ENCODE measurements around the gene ALPP. TPM values are rescaled to one million over a fixed set of nuclear protein-coding genes. Genes with fewer than 3 reads are reported as not detected.
A peak's percentile ranks its signal among the peaks of the same experiment; 100 is the strongest.

Gene ALPP
- total RNA-seq, 2 donors from 2014 or later = not detected

- peaks cover 4% of the 10 kb centered on the region for H3K9me3 Mint-ChIP-seq
- TF ChIP-seq CTCF (conservative IDR thresholded peaks at IDR 0.05) = no peak
- no peaks in the 10 kb centered on the region for H3K36me3 Mint-ChIP-seq (ENCODE audit: low read depth)
- no peak overlapping the region for H3K27ac Mint-ChIP-seq
- Histone ChIP-seq H3K27me3 (ENCODE audit: control insufficient read depth, insufficient read depth, low read length, poor library complexity, severe bottlenecking) (peaks cover 95% of the 10 kb centered on the region), H3K9ac (ENCODE audit: extremely low read depth, low read length, poor library complexity, severe bottlenecking) (no peak overlapping the region), H3K27ac (ENCODE audit: low read depth, low read length) (no peak overlapping the region), H3K4me3 (ENCODE audit: low read length) (no peak overlapping the region), H3K36me3 (ENCODE audit: control insufficient read depth, insufficient read depth, low read length) (no peaks in the 10 kb centered on the region), H3K4me1 (ENCODE audit: control insufficient read depth, insufficient read depth, low read length) (no peaks in the 10 kb centered on the region), H3K9me3 (ENCODE audit: control insufficient read depth, low read length) (peaks cover 7% of the 10 kb centered on the region)
- peak; percentile 38 for DNase-seq
- peaks cover 3% of the 10 kb centered on the region for H3K4me1 Mint-ChIP-seq
- H3K4me3 Mint-ChIP-seq = no peak overlapping the region
- H3K27me3 Mint-ChIP-seq (ENCODE audit: insufficient read depth) = peaks cover 74% of the 10 kb centered on the region
- 90 to 96% methylated on average over 8 to 17 of the region's 17 CpGs for whole genome bisulfite sequencing, 2 experiments (ENCODE audit: insufficient coverage in 1 of 2, insufficient read length in 1 of 2)
Measured at GRCh38 chr2:232416521-232417470, 38.2 kb downstream of the ALPP start.

DNA sequence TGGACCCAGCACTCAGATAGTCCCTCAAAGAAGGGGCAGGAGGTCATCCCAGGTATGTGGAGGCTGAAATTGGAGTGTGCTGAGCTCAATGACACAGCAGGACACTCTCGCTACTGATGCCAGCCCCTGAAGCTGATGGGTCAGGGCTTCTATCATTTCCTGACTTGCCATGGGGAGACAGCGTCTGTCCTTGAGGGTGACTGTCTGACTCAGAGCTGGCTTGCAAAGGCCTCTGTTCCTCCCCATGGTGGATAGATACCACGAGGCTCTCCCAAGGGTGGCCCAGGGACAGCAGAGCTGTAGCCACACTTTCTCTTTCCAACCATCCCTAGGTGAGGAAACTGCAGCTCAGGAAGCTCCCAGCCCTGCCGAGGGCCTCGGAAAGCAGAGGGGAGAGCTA is 38.9 kb downstream of the ALPP start:
- Histone ChIP-seq H3K27ac (ENCODE audit: low read depth, low read length) (no peak overlapping the region), H3K27me3 (ENCODE audit: control insufficient read depth, insufficient read depth, low read length, poor library complexity, severe bottlenecking) (peaks cover 95% of the 10 kb centered on the region), H3K36me3 (ENCODE audit: control insufficient read depth, insufficient read depth, low read length) (no peaks in the 10 kb centered on the region), H3K4me3 (ENCODE audit: low read length) (no peak overlapping the region), H3K9ac (ENCODE audit: extremely low read depth, low read length, poor library complexity, severe bottlenecking) (no peak overlapping the region), H3K4me1 (ENCODE audit: control insufficient read depth, insufficient read depth, low read length) (no peaks in the 10 kb centered on the region), H3K9me3 (ENCODE audit: control insufficient read depth, low read length) (peaks cover 14% of the 10 kb centered on the region)
- H3K36me3 Mint-ChIP-seq (ENCODE audit: low read depth) = peaks cover under 1% of the 10 kb centered on the region
- peaks cover 3% of the 10 kb centered on the region for H3K4me1 Mint-ChIP-seq
- peak; percentile 36 for DNase-seq
- TF ChIP-seq CTCF (conservative IDR thresholded peaks at IDR 0.05) = no peak
- WGBS, 2 experiments (ENCODE audit: insufficient coverage in 1 of 2, insufficient read length in 1 of 2) = 86% methylated on average over 3 to 5 of the region's 5 CpGs
- H3K4me3 Mint-ChIP-seq = no peak overlapping the region
- peaks cover 10% of the 10 kb centered on the region for H3K9me3 Mint-ChIP-seq
- H3K27me3 Mint-ChIP-seq (ENCODE audit: insufficient read depth) = peaks cover 79% of the 10 kb centered on the region
- no peak overlapping the region for H3K27ac Mint-ChIP-seq

DNA sequence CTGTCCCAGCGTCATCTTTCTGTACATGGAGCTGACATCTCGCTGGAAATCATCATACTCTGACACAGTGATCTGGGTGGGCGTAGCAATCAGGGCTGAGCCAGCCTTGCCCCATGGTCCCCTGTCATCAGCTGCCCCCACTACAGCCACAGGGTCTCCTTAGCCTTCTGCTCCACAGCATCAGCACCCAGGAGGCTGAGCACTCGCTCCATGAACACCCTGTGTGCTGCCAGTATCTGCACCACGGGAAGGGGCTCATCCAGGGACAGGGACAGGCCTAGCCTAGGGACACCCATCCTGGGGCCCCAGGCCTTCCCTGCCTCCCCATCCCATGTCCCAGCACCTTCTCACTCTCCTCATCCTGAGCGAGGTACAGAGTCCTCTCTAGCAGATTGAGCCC is 39.5 kb downstream of the ALPP start:
- H3K9me3 ChIP-seq (ENCODE audit: control insufficient read depth, low read length) = peaks cover 18% of the 10 kb centered on the region
- H3K9ac ChIP-seq (ENCODE audit: extremely low read depth, low read length, poor library complexity, severe bottlenecking) = no peak overlapping the region
- WGBS, 2 experiments (ENCODE audit: insufficient coverage in 1 of 2, insufficient read length in 1 of 2) = 83 to 90% methylated on average over 4 to 6 of the region's 6 CpGs
- Mint-ChIP-seq H3K27me3 (ENCODE audit: insufficient read depth) (peaks cover 79% of the 10 kb centered on the region), H3K27ac (no peak overlapping the region), H3K36me3 (ENCODE audit: low read depth) (peaks cover 3% of the 10 kb centered on the region), H3K9me3 (peaks cover 16% of the 10 kb centered on the region), H3K4me3 (peak overlapping the region; percentile 55), H3K4me1 (peaks cover 3% of the 10 kb centered on the region)
- no peak overlapping the region for H3K27ac ChIP-seq (ENCODE audit: low read depth, low read length)
- H3K27me3 ChIP-seq (ENCODE audit: control insufficient read depth, insufficient read depth, low read length, poor library complexity, severe bottlenecking) = peaks cover 94% of the 10 kb centered on the region
- DNase-seq = no peak
- no peak for TF ChIP-seq CTCF (conservative IDR thresholded peaks at IDR 0.05)
- H3K36me3 ChIP-seq (ENCODE audit: control insufficient read depth, insufficient read depth, low read length) = no peaks in the 10 kb centered on the region
- H3K4me3 ChIP-seq (ENCODE audit: low read length) = no peak overlapping the region
- no peaks in the 10 kb centered on the region for H3K4me1 ChIP-seq (ENCODE audit: control insufficient read depth, insufficient read depth, low read length)

Measured in endodermal cell (in vitro differentiated cells).